ENCODE data around the gene SLC39A9.
"Not testable (repeated sequence)": the region's sequence is repeated elsewhere in the genome, so short reads cannot be mapped to it uniquely, and the experiment has no call there.

The SLC39A9 gene

GRCh38 chr14:69370061-69370460, 28.4 kb upstream of the SLC39A9 start:
- no peak for DNase-seq

- no peak for DNase-seq
Observed at GRCh38 chr14:69372146-69372545, 26.3 kb upstream of the SLC39A9 start.

GRCh38 chr14:69373104-69373503, 25.4 kb upstream of the SLC39A9 start:
- DNase-seq = no peak

DNA sequence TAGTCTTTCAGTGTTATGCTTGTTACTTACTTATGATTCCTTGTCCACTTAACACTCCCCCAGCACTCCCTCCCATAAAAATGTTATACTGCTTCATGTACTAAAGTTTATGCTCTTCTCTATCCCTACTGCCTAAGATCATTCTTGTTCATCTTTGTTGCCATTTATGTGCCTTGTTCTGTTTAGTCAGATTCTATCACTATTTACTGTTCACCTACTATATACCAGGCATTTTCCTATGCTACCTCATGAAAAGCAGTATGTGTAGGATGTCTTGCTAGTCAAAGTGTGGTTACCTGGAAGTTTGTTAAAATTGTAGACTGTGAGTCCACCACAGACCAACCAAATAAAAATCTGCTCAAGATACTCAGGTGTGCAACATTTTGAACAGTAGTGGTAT, 24.3 kb upstream of the SLC39A9 start:
- no peak for DNase-seq

DNA sequence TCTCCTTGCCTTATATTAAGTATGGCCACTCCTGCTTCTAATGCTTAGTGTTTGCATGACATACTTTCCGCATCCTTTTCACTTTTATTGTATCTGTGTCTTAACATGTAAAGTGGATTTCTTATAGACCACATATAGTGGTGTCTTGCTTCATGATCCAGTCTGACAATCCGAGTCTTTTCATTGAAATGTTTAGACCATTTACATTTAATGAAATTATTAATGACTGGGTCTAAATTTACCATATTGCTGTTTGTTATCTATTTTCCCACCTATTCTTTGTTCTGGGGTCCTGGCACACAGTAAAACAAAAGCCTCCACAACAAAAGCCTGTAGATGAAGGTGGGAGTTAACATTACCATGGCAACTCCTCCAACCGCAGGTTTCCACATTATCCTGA, 23.3 kb upstream of the SLC39A9 start:
- no peak for DNase-seq

- DNase-seq = no peak
Observed at GRCh38 chr14:69375722-69376121, 22.8 kb upstream of the SLC39A9 start.

DNA sequence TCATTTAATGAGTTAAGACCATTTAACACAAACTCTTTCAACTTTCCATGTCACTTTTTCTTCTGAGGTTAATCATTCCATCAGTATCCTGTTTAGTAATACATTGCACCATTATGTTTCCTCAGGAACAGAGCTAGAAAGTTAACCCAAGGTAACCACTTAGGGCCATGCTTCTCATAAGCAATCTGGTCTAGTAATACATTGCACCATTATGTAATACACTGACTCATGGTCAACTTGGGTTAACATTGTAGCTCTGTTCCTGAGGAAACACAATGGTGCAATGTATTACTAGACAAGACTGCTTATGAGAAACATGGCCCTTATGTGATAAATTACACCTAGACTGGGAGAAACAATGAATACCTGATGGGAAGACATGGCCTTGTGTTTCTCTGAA, 22.1 kb upstream of the SLC39A9 start:
- DNase-seq = no peak

DNA sequence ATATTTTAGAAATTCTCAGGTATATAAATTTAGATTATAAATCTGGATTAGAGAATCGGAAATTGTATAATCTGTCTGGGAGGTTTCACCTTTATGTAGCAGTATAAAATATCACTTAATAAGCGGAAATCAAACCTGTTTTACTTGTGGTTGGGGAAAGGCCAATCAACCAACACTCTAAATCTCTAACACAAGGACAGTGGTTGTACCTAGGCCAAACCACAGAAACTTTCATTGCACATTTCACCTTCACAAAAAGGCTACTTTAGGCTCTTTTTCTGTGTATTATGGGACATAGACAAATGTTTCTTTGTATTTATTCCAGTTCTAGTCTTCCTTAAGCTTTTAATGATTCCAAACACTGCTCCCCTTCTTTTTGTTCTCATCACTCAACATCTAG, 20.2 kb upstream of the SLC39A9 start:
- DNase-seq = no peak

DNA sequence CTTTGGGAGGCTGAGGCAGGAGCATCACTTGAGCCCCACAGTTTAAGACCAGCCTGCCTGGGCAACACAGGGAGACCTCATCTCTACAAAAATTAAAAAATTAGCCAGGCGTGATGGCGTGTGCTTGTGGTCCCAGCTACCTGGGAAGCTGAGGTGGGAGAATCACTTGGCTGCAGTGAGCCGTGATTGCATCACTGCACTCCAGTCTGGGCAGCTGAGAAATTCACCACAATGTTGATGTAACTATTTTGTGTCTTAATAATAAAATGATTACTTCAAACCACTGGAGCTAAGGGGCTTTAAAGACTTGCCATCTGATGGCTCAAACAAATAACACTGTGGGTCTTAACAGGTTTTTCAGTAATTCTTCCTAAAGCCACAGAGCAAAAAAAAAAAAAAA, 11.2 kb upstream of the SLC39A9 start:
- no peak for DNase-seq

DNA sequence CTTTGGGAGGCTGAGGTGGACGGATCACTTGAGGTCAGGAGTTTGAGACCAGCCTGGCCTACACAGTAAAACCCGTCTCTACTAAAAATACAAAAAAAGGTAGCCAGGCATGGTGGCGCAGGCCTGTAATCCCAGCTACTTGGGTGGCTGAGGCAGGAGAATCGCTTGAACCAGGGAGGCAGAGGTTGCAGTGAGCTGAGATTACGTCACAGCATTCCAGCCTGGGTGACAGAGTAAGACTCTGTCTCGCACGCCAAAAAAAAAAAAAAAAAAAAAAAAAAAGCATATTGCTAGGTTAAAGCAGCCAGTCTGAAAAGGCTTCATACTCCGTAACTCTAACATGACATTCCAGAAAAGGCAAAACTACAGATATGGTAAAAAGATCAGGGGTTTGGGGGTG, 7.1 kb upstream of the SLC39A9 start:
- not testable (repeated sequence) for DNase-seq

- DNase-seq = no peak
Observed at GRCh38 chr14:69392481-69392880, 6.0 kb upstream of the SLC39A9 start.

GRCh38 chr14:69395929-69396328, 2.6 kb upstream of the SLC39A9 start:
- DNase-seq = no peak

DNA sequence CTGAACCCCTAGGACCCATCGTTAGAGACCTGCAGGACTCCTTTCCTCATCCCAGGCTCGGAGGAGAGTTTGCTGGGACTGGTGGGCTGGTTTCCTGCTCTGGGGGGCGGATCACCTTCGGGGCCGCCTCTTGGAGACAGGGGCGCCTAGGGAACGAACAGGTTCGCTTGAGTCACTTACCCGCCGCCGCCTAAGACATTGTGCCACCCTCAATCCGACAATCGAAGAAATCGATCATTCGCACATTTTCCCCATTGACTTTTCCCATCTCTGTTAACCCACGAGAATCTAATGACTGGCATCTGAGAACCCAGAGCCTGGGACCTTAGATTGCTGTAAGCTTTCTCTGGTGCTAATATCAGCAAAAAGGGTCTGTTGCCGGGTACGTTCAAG, 322 bp downstream of the SLC39A9 start:
- DNase-seq = no peak

GRCh38 chr14:69399750-69400149, 1.3 kb downstream of the SLC39A9 start:
- no peak for DNase-seq

DNA sequence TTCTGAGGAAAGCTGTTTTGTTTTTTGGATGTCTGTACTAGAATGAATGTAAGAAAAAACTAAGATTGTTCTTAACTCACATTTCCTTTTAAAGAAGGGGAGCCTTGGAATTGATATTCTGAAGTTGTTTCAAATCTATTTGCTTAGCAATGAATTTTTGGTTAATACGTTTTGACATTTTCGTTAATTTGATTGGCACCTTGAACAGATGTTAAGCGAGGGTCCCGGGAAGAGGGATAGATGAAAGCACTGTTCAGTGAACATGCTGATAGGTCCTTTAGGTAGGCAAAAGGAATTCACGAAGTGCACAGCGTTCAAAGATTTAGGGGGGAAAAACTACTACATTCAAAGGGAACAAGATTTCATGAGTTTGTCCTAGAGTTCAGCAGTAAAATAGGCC, 1.7 kb downstream of the SLC39A9 start:
- DNase-seq = no peak

- no peak for DNase-seq
Observed at GRCh38 chr14:69401841-69402240, 3.3 kb downstream of the SLC39A9 start.

- DNase-seq = no peak
Observed at GRCh38 chr14:69404478-69404877, 6.0 kb downstream of the SLC39A9 start.

DNA sequence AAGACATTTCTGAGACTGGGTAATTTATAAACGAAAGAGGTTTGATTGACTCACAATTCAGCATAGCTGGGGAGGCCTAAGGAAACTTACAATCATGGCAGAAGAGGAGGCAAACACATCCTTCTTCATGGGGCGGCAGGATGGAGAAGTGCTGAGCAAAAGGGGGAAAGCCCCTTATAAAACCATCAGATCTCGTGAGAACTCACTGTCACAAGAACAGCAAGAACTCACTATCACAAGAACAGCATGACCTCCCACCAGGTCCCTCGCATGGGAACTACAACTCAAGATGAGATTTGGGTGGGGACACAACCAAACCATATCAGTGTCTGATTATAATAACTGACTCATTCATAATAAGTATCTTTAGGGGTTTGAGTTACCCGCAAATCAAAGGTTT, 6.4 kb downstream of the SLC39A9 start:
- no peak for DNase-seq

- no peak for DNase-seq
Observed at GRCh38 chr14:69405762-69406161, 7.3 kb downstream of the SLC39A9 start.

DNA sequence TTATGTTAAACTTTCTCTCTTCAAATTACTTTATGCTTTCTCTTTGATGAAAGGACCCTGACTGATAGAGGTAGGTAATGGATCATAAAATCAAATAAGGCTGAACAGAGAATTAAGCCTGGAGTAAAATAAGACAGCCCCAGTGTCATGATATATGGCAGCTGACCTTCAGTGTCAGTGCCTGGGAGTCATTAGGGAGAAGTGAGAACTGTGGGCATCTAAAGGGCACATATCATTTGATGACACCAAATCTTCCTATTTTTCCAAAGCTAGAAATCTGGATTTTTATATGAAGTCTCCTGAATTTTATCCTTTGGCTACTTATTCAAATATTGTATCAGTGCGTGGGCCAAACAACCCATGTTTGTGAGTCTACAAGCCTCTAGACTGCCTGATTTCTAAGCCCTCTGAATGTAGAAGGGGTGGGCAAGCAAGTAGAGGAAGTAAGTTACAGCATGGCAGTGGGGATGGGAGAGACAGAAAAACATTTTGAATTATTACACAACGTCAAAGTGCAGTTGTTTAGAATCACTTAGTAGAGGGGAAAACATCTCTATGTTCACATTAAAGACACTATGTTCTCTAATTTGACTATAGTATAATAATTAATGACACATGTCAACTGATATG, 10.0 kb downstream of the SLC39A9 start:
- no peak for DNase-seq

GRCh38 chr14:69413483-69413882, 15.0 kb downstream of the SLC39A9 start:
- no peak for DNase-seq

GRCh38 chr14:69416087-69416486, 17.6 kb downstream of the SLC39A9 start:
- DNase-seq = not testable (repeated sequence)

DNA sequence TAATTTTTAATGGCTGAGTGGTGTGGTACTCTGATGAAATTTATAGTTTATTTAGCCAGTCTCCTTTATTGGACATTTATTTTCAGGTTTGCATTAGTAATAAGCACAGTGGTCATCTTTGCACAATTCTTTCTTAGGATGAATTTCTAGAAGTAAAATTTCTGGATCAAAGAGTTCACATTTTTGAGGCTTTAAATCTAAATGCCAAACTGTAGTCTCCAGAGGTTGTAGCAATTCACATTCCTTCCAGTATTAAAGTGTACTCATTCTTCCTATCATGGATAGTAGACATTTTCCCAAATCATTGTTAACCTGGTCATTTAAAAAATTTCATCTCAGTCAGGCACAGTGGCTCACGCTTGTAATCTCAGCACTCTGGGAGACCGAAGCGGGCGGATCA, 24.8 kb downstream of the SLC39A9 start:
- DNase-seq = no peak

DNA sequence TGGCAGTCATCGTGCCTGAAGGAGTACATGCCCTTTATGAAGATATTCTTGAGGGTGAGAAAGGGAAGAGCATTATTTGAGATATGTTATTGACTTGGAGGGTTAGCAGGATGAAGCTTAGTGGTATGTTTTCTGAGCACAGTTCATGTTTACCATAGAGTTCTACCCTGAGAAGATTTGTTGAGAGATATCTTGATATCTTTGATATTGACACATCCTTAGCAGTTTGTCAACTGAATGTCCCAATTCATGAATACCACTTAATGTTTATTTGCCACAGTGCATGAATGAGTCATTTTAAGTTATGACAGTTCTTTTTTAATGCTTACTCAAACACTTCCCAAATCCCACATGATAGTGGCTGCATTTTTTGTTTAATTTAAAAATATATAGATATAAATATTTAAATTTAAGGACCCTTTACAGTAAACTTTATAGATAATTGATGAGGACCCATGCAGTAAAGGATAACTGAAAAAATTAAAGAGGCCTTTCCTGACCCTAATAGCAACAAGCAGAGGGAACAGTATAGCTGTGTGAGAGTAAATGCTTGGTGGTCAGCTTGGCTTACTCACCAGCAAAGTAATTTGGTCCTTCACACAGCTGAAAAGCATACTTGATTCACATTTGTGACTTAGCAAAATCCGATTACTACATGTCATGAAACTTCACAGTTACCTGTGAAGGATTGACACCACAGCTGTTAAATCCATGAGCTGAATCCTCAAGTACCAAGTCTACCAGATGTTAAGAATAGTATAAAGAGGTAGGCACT, 25.8 kb downstream of the SLC39A9 start:
- DNase-seq = no peak

- no peak for DNase-seq
Observed at GRCh38 chr14:69427596-69427995, 29.1 kb downstream of the SLC39A9 start.
